ENCODE measurements around the gene ADARB1.

ADARB1 gene

DNA sequence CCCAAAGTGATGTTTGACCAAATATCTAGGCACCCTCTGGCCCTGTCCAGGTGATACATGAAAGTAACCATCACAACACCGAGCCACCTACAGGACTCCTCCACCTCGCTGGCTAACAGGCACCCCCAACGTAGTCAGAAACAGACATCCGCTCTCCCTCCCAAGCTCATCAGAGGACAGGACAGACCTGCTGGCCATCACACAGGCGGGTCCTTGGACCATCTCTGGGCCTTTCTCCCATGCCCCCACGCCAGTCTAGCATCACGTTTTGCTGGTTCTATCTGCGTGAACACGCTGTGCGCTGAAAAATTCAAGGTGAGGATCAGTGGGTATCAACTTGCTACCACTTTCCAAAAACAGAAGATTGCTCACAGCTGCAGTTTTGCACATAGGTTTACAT, 21.4 kb upstream of the ADARB1 start:
- ATAC-seq (ENCODE audit: insufficient read depth, low read depth), result no peak
- Histone ChIP-seq H2AFZ (ENCODE audit: low read depth, low read length) (no peak overlapping the region), H3K4me1 (ENCODE audit: insufficient read depth, low read length) (no peaks in the 10 kb centered on the region), H3K9me3 (ENCODE audit: insufficient read depth, low read length, severe bottlenecking) (no peaks in the 10 kb centered on the region), H3K27me3 (ENCODE audit: insufficient read depth, low read length, poor library complexity) (no peaks in the 10 kb centered on the region), H3K36me3 (ENCODE audit: insufficient read depth, low read length) (no peaks in the 10 kb centered on the region), H3K79me2 (ENCODE audit: insufficient read depth, low read length) (no peaks in the 10 kb centered on the region), H3K4me3 (ENCODE audit: low read depth in 1 of 2, low read length in 2 of 2) (no peak overlapping the region), H4K20me1 (ENCODE audit: insufficient read depth, low read length) (no peaks in the 10 kb centered on the region), H3K9ac (ENCODE audit: low read depth, low read length) (no peak overlapping the region), H3K4me2 (ENCODE audit: insufficient read depth, low read length) (no peak overlapping the region), H3K27ac (ENCODE audit: low read length) (no peak overlapping the region)
- no peak for DNase-seq
- TF ChIP-seq, protein P1, sequence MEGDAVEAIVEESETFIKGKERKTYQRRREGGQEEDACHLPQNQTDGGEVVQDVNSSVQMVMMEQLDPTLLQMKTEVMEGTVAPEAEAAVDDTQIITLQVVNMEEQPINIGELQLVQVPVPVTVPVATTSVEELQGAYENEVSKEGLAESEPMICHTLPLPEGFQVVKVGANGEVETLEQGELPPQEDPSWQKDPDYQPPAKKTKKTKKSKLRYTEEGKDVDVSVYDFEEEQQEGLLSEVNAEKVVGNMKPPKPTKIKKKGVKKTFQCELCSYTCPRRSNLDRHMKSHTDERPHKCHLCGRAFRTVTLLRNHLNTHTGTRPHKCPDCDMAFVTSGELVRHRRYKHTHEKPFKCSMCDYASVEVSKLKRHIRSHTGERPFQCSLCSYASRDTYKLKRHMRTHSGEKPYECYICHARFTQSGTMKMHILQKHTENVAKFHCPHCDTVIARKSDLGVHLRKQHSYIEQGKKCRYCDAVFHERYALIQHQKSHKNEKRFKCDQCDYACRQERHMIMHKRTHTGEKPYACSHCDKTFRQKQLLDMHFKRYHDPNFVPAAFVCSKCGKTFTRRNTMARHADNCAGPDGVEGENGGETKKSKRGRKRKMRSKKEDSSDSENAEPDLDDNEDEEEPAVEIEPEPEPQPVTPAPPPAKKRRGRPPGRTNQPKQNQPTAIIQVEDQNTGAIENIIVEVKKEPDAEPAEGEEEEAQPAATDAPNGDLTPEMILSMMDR (IDR thresholded peaks at IDR 0.05; ENCODE audit: borderline replicate concordance, extremely low read depth, low read length, poor library complexity, severe bottlenecking), result no peak
- TF ChIP-seq EZH2 (IDR thresholded peaks at IDR 0.05; ENCODE audit: borderline replicate concordance, low read depth, low read length, severe bottlenecking), result no peak

DNA sequence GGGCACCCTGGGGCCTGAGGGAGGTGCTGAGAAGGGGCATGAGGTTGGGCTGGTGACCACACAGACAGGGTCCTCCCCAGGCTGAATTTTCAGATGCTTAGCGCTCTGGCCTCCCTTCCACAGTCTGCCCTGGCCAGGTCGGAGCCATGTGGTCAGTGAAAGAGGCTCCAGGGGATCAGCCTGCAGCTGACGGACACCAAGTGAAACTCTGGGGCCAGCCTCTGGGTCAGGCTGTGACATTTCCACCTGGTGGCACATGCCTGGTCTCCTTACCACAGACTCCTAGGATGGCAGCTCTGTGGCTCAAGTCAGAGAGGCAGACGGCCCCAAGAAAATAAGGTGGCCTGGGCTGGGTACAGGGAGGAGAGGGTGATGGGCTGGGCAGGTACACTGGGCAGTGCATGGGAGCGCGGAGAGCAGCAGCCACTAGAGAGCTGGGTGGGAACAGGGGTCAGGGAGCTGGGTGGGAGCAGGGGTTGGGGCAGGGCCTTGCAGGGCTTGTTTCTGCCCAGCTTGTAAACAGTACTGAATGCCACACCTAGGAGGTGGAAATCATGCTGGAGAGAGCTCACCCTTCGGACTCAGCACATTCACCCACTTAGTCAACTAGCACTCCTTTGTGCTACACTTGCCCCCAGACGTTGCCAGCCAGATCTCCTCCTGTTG, 20.7 kb upstream of the ADARB1 start:
- no peak for ATAC-seq (ENCODE audit: insufficient read depth, low read depth)

DNA sequence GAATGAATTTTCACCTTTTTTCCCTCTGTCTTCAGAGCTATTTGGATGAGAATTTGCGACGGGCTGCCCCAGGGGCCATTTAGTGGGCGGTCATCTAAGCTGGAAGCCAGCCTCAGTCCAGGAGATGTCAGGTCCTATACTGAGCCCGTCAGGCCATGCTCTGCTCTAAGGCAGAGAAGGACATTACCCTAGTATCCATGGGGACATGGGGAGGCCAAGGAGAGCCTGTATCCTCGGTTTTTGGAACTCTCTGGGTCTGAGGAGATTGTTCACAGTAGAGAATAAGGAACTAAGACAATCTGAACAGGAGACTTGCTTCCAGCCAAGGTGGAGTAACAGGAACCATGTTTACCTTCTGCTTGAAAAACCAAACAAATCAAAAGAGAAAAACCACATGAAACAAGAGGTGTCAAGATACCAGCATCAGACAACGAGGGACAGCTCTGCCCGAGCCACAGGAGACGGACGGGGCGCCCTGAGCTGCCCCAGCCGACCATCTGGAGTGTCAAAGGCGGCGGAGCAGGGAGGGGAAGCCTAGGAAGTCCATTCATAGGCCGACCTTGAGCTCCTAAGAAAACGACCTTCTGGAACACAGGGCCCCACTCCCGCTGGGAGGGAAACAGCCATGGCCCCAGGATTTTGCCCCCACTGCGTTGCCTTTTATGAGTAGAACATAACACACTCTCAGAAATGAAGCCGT, 20.0 kb upstream of the ADARB1 start:
- no peak for ATAC-seq (ENCODE audit: insufficient read depth, low read depth)
- no peaks in the 10 kb centered on the region for H3K27me3 ChIP-seq (ENCODE audit: insufficient read depth, low read length, poor library complexity)
- no peaks in the 10 kb centered on the region for H4K20me1 ChIP-seq (ENCODE audit: insufficient read depth, low read length)

More for the DNA sequence above, 20.7 kb upstream of the ADARB1 start:
- Histone ChIP-seq H3K9me3 (ENCODE audit: insufficient read depth, low read length, severe bottlenecking) (no peaks in the 10 kb centered on the region), H3K27ac (ENCODE audit: low read length) (no peak overlapping the region), H3K79me2 (ENCODE audit: insufficient read depth, low read length) (no peaks in the 10 kb centered on the region), H3K4me2 (ENCODE audit: insufficient read depth, low read length) (no peak overlapping the region), H4K20me1 (ENCODE audit: insufficient read depth, low read length) (no peaks in the 10 kb centered on the region), H3K4me3 (ENCODE audit: low read depth in 1 of 2, low read length in 2 of 2) (no peak overlapping the region), H3K4me1 (ENCODE audit: insufficient read depth, low read length) (no peaks in the 10 kb centered on the region), H3K36me3 (ENCODE audit: insufficient read depth, low read length) (no peaks in the 10 kb centered on the region), H3K27me3 (ENCODE audit: insufficient read depth, low read length, poor library complexity) (no peaks in the 10 kb centered on the region), H2AFZ (ENCODE audit: low read depth, low read length) (no peak overlapping the region), H3K9ac (ENCODE audit: low read depth, low read length) (no peak overlapping the region)
- TF ChIP-seq, protein P1 (IDR thresholded peaks at IDR 0.05; ENCODE audit: borderline replicate concordance, extremely low read depth, low read length, poor library complexity, severe bottlenecking), result no peak
- no peak for TF ChIP-seq EZH2 (IDR thresholded peaks at IDR 0.05; ENCODE audit: borderline replicate concordance, low read depth, low read length, severe bottlenecking)
- DNase-seq, result no peak

More for the DNA sequence above, 20.0 kb upstream of the ADARB1 start:
- Histone ChIP-seq H3K9me3 (ENCODE audit: insufficient read depth, low read length, severe bottlenecking) (no peaks in the 10 kb centered on the region), H3K79me2 (ENCODE audit: insufficient read depth, low read length) (no peaks in the 10 kb centered on the region), H3K36me3 (ENCODE audit: insufficient read depth, low read length) (no peaks in the 10 kb centered on the region), H2AFZ (ENCODE audit: low read depth, low read length) (no peak overlapping the region), H3K9ac (ENCODE audit: low read depth, low read length) (no peak overlapping the region), H3K4me1 (ENCODE audit: insufficient read depth, low read length) (no peaks in the 10 kb centered on the region), H3K27ac (ENCODE audit: low read length) (no peak overlapping the region), H3K4me2 (ENCODE audit: insufficient read depth, low read length) (no peak overlapping the region), H3K4me3 (ENCODE audit: low read depth in 1 of 2, low read length in 2 of 2) (no peak overlapping the region)
- TF ChIP-seq, protein P1 (IDR thresholded peaks at IDR 0.05; ENCODE audit: borderline replicate concordance, extremely low read depth, low read length, poor library complexity, severe bottlenecking), result no peak
- TF ChIP-seq EZH2 (IDR thresholded peaks at IDR 0.05; ENCODE audit: borderline replicate concordance, low read depth, low read length, severe bottlenecking), result no peak
- no peak for DNase-seq
